ENCODE data around the gene PSPC1.

DNA sequence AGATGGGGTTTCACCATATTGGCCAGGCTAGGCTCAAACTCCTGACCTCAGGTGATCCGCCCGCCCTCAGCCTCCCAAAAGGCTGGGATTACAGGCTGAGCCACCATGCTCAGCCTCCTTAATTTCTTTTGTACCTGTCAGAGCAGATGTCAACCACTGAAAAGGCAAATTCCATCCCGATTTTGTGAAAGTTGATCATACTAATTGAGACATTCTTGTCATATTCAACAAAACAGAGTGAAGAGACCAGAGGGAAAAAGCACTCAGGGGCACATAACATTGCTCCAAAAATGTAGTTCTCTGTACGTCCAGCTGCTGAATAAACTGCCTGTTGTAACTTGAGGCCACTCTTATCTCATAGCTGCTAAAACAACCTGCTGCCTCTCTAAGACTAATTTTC is 27.4 kb upstream of the PSPC1 start:
- TF ChIP-seq POLR2A (IDR thresholded peaks at IDR 0.05) = no peak
- TF ChIP-seq CTCF (IDR thresholded peaks at IDR 0.05) = no peak
- no peak for TF ChIP-seq POLR2AphosphoS5 (IDR thresholded peaks at IDR 0.05)
